GM12878 (cell line): ENCODE results near the gene UBAC2. TPM values are rescaled to one million over a fixed set of nuclear protein-coding genes. Genes with fewer than 3 reads are reported as not detected.

Experiments used
- ATAC-seq: fragments of 200-7000 bp; cut with Tn5 transposase; 3 replicates; pipeline ENCODE4 v1.9.1; 2020; ENCODE audit warnings: mild to moderate bottlenecking, moderate library complexity
- BruUV-seq: library from RNA; stranded (reverse); fragments of 400-500 nt; replicated peaks from 2 replicates; lab custom pipeline; 2021; lab: Mats Ljungman, UMichigan
- CTCF ChIA-PET: fragments of 300-600 bp; sonication (Branson Sonifier 250); formaldehyde crosslinking; extraction: SDS; loops from one replicate; lab custom pipeline; 2021; ENCODE audit warnings: inconsistent platforms; lab: Yijun Ruan, JAX
- POLR2A ChIA-PET: fragments of 350-600 bp; formaldehyde crosslinking; extraction: SDS; loops from one replicate; lab custom pipeline; 2021; ENCODE audit warnings: inconsistent platforms; lab: Charles Lee
- RAD21 ChIA-PET: fragments of 300-600 bp; sonication (Branson Sonifier 250); formaldehyde crosslinking; loops from one replicate; lab custom pipeline; 2023; ENCODE audit warnings: antibody characterized with exemption; ENCODE audit not compliant: unreplicated experiment; lab: Charles Lee
- SMC1A ChIA-PET: fragments of 300-600 bp; sonication (Branson Sonifier 250); formaldehyde crosslinking; loops from one replicate; lab custom pipeline; 2023; ENCODE audit not compliant: unreplicated experiment, uncharacterized antibody; lab: Charles Lee
- DNase-seq: peaks from one replicate; pipeline ENCODE4 v3.0.0-alpha.2; 2011; ENCODE audit warnings: low read depth, low spot score
- FAIRE-seq: peaks from 3 replicates; lab custom pipeline; 2011; peaks lifted over from hg19 to GRCh38; lab: Jason Lieb, UNC
- H2AFZ ChIP-seq: 2 replicates; pipeline ENCODE4 v1.6.0; 2011; ENCODE audit warnings: low read depth, low read length, control low read depth; ENCODE audit not compliant: control insufficient read depth
- H3K27ac ChIP-seq: 2 replicates; pipeline ENCODE4 v1.5.1; 2011; ENCODE audit warnings: control low read depth; ENCODE audit not compliant: control insufficient read depth, insufficient read depth
- H3K27me3 ChIP-seq, 2 experiments: replicated peaks in 1 of 2; 2 replicates each; pipeline versions ENCODE4 v1.6.0 to v1.6.1; 2011; ENCODE audit warnings: low read length in 1 of 2; ENCODE audit not compliant: control insufficient read depth in 2 of 2, insufficient read depth in 2 of 2
- H3K36me3 ChIP-seq, 2 experiments: 2 replicates each; pipeline ENCODE4 v1.5.1; 2011; ENCODE audit warnings: low read length in 1 of 2; ENCODE audit not compliant: control insufficient read depth in 2 of 2, insufficient read depth in 2 of 2
- H3K4me1 ChIP-seq: 2 replicates; pipeline ENCODE4 v1.6.1; 2011; ENCODE audit warnings: mild to moderate bottlenecking, low read length, moderate library complexity, mixed read lengths; ENCODE audit not compliant: control insufficient read depth, insufficient read depth
- H3K4me2 ChIP-seq: 2 replicates; pipeline ENCODE4 v1.6.0; 2011; ENCODE audit warnings: control low read depth; ENCODE audit not compliant: control insufficient read depth, insufficient read depth
- H3K4me3 ChIP-seq: fragments of 200-600 bp; sonication (generic); 2 replicates; pipeline ENCODE4 v1.5.1; 2016
- H3K79me2 ChIP-seq: 2 replicates; pipeline ENCODE4 v1.6.0; 2011; ENCODE audit warnings: low read length; ENCODE audit not compliant: control insufficient read depth, insufficient read depth
- H3K9ac ChIP-seq: 2 replicates; pipeline ENCODE4 v1.8.0; 2011; ENCODE audit warnings: low read length, control low read depth, mixed read lengths; ENCODE audit not compliant: control insufficient read depth, insufficient read depth
- H3K9me3 ChIP-seq: replicated peaks from 3 replicates; pipeline ENCODE4 v1.5.1; 2011; ENCODE audit warnings: mild to moderate bottlenecking, low read length; ENCODE audit not compliant: control insufficient read depth, insufficient read depth
- H4K20me1 ChIP-seq: 2 replicates; pipeline ENCODE4 v1.6.0; 2011; ENCODE audit not compliant: control insufficient read depth, insufficient read depth
- CHD1 ChIP-seq: IDR thresholded peaks from 2 replicates; pipeline ENCODE4 v1.6.1; 2012; ENCODE audit warnings: low read depth, low read length, improper control_type of control experiment
- EP300 ChIP-seq, 2 experiments: fragments of 150-350 bp in 1 of 2; IDR thresholded peaks; 2 replicates each; pipeline ENCODE4 v1.6.1; 2011 to 2012; ENCODE audit warnings: low read depth in 2 of 2, low read length in 2 of 2, borderline replicate concordance in 1 of 2, improper control_type of control experiment in 1 of 2, inconsistent platforms in 1 of 2; ENCODE audit not compliant: control insufficient read depth in 1 of 2
- KAT2A ChIP-seq: conservative IDR thresholded peaks from 2 replicates; pipeline ENCODE4 v1.6.1; 2011; ENCODE audit warnings: low read depth, low read length; ENCODE audit not compliant: control insufficient read depth
- MYB ChIP-seq: fragments of 150-350 bp; IDR thresholded peaks from 2 replicates; pipeline ENCODE4 v1.6.1; 2014; ENCODE audit warnings: mild to moderate bottlenecking, low read depth, low read length, borderline replicate concordance
- NFYA ChIP-seq: IDR thresholded peaks from 2 replicates; pipeline ENCODE4 v1.6.1; 2011; ENCODE audit warnings: low read depth, mild to moderate bottlenecking, low read length, improper control_type of control experiment, borderline replicate concordance
- STAT3 ChIP-seq: IDR thresholded peaks from 2 replicates; pipeline ENCODE4 v1.6.1; 2011; ENCODE audit warnings: low read depth, low read length, improper control_type of control experiment
- TCF7 ChIP-seq: IDR thresholded peaks from 2 replicates; pipeline ENCODE4 v1.6.1; 2014; ENCODE audit warnings: antibody characterized with exemption, borderline replicate concordance
- WGBS: methylation state at CpG from one replicate; pipeline ENCODE4 v1.1.6; 2016; ENCODE audit warnings: low lambda C conversion rate; ENCODE audit not compliant: insufficient replicate concordance, insufficient coverage; ENCODE audit errors: missing lambda C conversion rate; 5-methylcytosine and 5-hydroxymethylcytosine counted together
- in situ Hi-C: fragments of 300-500 bp; cut with MboI; formaldehyde crosslinking; loops from 9 replicates; pipeline ENCODE4 v1.14.3; 2018; ENCODE audit warnings: mixed read lengths
- intact Hi-C: fragments of 100-400 bp; cut with micrococcal nuclease; formaldehyde crosslinking; loops from one replicate; pipeline ENCODE4 v1.14.2; 2022; ENCODE audit not compliant: unreplicated experiment
- polyA plus RNA-seq, 11 experiments: library from polyadenylated mRNA; depleted of rRNA in 4 of 11; unstranded in 6 of 11; stranded (reverse) in 5 of 11; fragments of >200 nt; fragmentation: Nextera tagmentation in 4 of 11; fragmentation: Illumina TruSeq in 1 of 11; extraction: Ambion mirVana in 4 of 11; extraction: Trizol in 1 of 11; gene quantifications; 1 replicate in 1 of 11; 2 replicates in 10 of 11; pipeline versions ENCODE4 v1.2.1 to v1.2.3, GENCODE V29; 2011 to 2016; ENCODE audit warnings: inconsistent platforms in 2 of 11, missing spikeins in 2 of 11, low read depth in 1 of 11
- total RNA-seq, 4 experiments: library from RNA; depleted of rRNA in 3 of 4; stranded (reverse); fragments of >200 nt in 3 of 4; fragmentation: Illumina TruSeq in 1 of 4; extraction: Trizol in 1 of 4; gene quantifications; 2 replicates each; pipeline versions ENCODE4 v1.2.1 to v1.2.3, GENCODE V29; 2013 to 2021

The UBAC2 gene
- total and polyA plus RNA-seq, 10 of the 15 experiments (the other 5 are each of a cell fraction or from before 2014, with no cell fraction given): 3.0 to 54.6 (median 17.4) TPM

- Histone ChIP-seq H3K4me1 (peaks cover 60% of the 10 kb centered on the region), H3K79me2 (peaks cover 19% of the 10 kb centered on the region), H3K27ac (no peak overlapping the region), H2AFZ (no peak overlapping the region), H3K36me3 (no peaks in the 10 kb centered on the region), H3K4me3 (no peak overlapping the region), H3K4me2 (no peak overlapping the region), H3K9me3 (no peaks in the 10 kb centered on the region), H3K9ac (no peak overlapping the region), H4K20me1 (no peaks in the 10 kb centered on the region), H3K27me3 (no peaks in the 10 kb centered on the region)
- ATAC-seq (no peak), DNase-seq (no peak), FAIRE-seq (no peak)
- BruUV-seq: no TSS peak
- in situ Hi-C loops (no loop called here), intact Hi-C loops (no loop called here)
- CTCF ChIA-PET: interaction anchor here (1.0 to 2.2 kb wide), 2 partner anchors 30 to 91 kb away, joined by 3 to 11 read pairs; no protein-coding TSS in a partner anchor
- TF ChIP-seq EP300 (IDR thresholded peaks at IDR 0.05; ENCODE audit: borderline replicate concordance in 1 of 2, control insufficient read depth in 1 of 2, low read depth in 2 of 2, low read length in 2 of 2): no peak
- no peak for TF ChIP-seq CHD1
- no peak for TF ChIP-seq KAT2A
- no peak for TF ChIP-seq STAT3
- no peak for TF ChIP-seq MYB
- no peak for TF ChIP-seq TCF7
- no peak for TF ChIP-seq NFYA
- SMC1A ChIA-PET: interaction anchor here (0.6 to 2.7 kb wide), 15 partner anchors 12 to 91 kb away, joined by 3 to 12 read pairs (median 4); no protein-coding TSS in a partner anchor
- RAD21 ChIA-PET: interaction anchor here (0.8 to 2.9 kb wide), 10 partner anchors 13 to 91 kb away, joined by 3 to 15 read pairs (median 4); no protein-coding TSS in a partner anchor
- 98% methylated on average over 10 of the region's 10 CpGs for WGBS
- POLR2A ChIA-PET: interaction anchor here (0.9 kb wide), 1 partner anchor 25 kb away, joined by 3 read pairs; no protein-coding TSS in a partner anchor
Measured at GRCh38 chr13:99360696-99361095, 160.0 kb downstream of the UBAC2 start.
